Upper lobe of left lung (tissue), 4 donors: Measurements from ENCODE around the gene DTX1.

Experiments used
- POLR2A ChIP-seq, 4 donors: fragments of 450-650 bp; IDR thresholded peaks; one replicate each; pipeline ENCODE4 v1.5.1; 2016 to 2017; ENCODE audit warnings: antibody characterized with exemption in 4 of 4, mild to moderate bottlenecking in 2 of 4
- TF ChIP-seq, protein P1 (sequence below), 6 experiments: fragments of 450-650 bp in 4 of 6; fragments of 200-600 bp in 2 of 6; sonication (generic) in 2 of 6; IDR thresholded peaks; one replicate each; pipeline ENCODE4 v1.5.1; 2016 to 2019; ENCODE audit warnings: antibody characterized with exemption in 6 of 6

DNA sequence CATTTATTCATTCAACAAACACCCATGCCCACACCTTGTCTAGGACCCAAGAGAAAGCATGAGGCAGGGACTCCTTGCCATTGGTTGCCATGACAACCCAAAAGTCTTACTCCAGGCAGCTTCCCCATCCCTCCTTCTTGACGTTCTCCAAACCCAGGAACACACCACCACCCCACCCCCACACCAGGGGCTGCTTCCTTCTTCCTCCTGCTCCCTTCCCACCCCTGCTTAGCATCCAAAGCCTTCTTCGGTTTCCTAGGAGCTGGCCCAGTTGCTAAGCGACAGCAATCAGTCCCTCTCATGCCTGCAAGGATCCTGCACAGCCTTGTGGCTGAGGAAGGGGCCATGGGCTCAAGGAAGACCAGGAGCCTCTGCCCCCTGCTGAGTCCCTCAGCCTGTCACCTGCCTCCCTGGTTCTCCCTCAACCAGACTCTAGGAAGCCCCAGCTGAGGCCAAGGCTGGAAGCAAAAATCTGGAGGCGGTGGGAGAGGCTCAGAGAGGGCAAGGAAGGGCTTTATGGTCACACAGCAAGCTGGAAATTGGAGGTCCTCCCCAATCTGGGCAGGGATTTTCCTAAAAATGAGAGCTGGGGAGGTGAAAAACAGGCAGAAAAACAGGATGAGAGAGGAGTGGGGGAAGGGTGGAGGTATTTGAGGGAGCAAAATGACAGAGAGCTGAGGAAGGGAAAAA is 63.6 kb downstream of the DTX1 start:
- TF ChIP-seq, protein P1, sequence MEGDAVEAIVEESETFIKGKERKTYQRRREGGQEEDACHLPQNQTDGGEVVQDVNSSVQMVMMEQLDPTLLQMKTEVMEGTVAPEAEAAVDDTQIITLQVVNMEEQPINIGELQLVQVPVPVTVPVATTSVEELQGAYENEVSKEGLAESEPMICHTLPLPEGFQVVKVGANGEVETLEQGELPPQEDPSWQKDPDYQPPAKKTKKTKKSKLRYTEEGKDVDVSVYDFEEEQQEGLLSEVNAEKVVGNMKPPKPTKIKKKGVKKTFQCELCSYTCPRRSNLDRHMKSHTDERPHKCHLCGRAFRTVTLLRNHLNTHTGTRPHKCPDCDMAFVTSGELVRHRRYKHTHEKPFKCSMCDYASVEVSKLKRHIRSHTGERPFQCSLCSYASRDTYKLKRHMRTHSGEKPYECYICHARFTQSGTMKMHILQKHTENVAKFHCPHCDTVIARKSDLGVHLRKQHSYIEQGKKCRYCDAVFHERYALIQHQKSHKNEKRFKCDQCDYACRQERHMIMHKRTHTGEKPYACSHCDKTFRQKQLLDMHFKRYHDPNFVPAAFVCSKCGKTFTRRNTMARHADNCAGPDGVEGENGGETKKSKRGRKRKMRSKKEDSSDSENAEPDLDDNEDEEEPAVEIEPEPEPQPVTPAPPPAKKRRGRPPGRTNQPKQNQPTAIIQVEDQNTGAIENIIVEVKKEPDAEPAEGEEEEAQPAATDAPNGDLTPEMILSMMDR (IDR thresholded peaks at IDR 0.05), result no peak
- TF ChIP-seq POLR2A (IDR thresholded peaks at IDR 0.05), result no peak
